Measurements from ENCODE around the gene ANK2. TPM values are rescaled to one million over a fixed set of nuclear protein-coding genes. Genes with fewer than 3 reads are reported as not detected.

ANK2 gene
- total and polyA plus RNA-seq, 2 of the 13 experiments (the other 11 are each of a cell fraction or from before 2014, with no cell fraction given) = 2.7 to 15.1 TPM

MicroRNAs within 50 kb of the gene (microRNA counts, 767-probe panel; counts per million panel counts)
- microRNA hsa-miR-1243 = not detected

Small RNAs within 50 kb of the gene (microRNA-seq; reads per million reads assigned to microRNA genes)
- gene MIR1243 (not detected), gene MIR8082 (not detected)

Small RNAs within 50 kb of the gene (small RNA-seq; reads per million reads assigned to genes)
- gene MIR8082 (ENCODE audit: insufficient read depth in 2 of 3, insufficient read length in 3 of 3, low read depth in 2 of 3, low replicate concordance in 1 of 3) (0 reads per million in 3 experiments), gene RN7SL184P (ENCODE audit: insufficient read depth in 2 of 3, insufficient read length in 3 of 3, low read depth in 2 of 3, low replicate concordance in 1 of 3) (0 reads per million in 3 experiments), gene RNU1-138P (ENCODE audit: insufficient read depth in 2 of 3, insufficient read length in 3 of 3, low read depth in 2 of 3, low replicate concordance in 1 of 3) (0 to 1.9 (median 0.20) reads per million in 3 experiments)
